Measurements from ENCODE around the gene SARS2.

The SARS2 gene

DNA sequence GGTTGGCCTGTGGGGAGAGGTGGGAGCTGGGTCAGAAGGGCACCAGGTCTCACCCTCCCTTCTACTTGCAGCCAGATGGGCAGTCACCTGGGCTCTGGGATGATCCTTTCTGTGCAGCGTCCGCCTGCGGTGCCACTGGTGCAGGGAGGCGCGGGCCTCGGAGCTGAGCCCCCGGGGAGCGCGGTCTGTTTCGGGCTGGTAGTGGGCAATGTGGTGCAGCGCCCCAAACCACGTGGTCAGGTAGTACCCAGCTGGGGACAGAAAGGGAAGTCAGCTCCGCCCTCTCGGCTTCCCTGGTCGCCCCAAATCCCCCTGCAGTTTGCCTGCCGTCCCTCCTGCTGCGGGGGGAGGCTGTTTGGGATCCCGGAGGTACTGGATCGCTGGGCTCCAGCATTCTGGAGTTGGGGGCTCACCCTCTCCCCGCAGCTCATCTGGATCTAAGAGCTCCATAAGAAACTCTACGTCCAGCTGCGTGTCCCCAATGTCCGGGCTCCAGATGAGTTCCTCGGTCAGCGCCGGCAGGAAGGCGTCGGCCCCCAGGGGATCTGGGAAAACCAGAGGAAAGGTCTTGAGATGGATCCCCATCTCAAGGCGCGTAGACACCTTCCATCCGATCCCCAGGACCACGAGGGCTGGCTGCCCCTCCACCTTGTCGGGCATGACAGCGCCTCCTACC is 61.3 kb downstream of the SARS2 start:
- peak in 1 of 58 donors; percentile 11 for DNase-seq

DNA sequence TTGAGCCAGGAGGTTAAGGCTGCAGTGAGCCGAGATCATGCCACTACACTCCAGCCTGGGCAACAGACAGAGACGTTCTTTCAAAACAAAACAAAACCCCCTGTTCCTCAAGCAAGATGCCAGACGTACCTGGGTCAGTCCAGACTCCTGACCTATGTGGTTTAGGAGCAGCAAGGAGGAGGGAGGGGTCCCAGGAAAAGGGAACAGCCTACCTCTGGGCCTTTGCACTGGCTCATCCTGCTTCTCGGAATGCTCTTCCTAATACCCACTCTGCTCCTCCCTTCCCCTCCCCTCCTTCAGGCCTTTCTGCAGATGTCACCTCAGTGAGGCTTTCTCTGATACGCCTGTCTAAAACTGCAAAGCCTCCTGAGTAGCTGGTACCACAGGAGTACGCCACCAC is 62.0 kb downstream of the SARS2 start:
- DNase-seq: no peak

DNA sequence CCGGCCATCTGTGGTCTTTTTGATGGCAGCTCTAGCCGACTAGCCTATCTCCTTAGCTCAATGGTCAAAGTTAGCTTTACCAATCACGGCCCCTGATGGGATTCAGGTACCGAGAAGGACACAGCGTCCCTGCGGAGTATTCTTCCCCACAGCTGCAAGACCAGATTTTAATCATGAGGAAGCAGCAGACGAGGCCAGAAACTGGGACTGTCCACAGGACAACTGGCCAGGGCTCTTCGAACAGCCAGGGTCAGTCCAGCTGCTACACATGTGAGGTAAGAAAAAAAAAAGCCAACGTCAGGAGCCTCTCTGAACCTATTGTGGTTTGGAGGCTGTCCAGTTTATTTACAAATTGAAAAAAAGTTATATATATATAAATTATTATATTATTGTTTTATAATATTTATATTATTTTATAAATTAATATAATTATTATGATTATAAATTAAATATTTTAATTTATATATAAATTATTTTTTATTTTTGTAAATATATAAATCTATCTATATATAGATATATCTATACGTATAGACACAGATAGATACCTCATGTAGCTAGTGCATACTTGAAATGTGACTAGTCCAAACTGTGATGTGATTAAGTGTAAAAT is 63.3 kb downstream of the SARS2 start:
- no peak for DNase-seq
